Activated T-cell treated with anti-CD3 and anti-CD28 coated beads for 24 hours (primary cell): ENCODE data around the gene ADCY2.

ENCODE experiments used
- DNase-seq: peaks from one replicate; pipeline ENCODE4 v3.0.0-alpha.2; 2020; ENCODE audit warnings: low read depth

The ADCY2 gene

DNA sequence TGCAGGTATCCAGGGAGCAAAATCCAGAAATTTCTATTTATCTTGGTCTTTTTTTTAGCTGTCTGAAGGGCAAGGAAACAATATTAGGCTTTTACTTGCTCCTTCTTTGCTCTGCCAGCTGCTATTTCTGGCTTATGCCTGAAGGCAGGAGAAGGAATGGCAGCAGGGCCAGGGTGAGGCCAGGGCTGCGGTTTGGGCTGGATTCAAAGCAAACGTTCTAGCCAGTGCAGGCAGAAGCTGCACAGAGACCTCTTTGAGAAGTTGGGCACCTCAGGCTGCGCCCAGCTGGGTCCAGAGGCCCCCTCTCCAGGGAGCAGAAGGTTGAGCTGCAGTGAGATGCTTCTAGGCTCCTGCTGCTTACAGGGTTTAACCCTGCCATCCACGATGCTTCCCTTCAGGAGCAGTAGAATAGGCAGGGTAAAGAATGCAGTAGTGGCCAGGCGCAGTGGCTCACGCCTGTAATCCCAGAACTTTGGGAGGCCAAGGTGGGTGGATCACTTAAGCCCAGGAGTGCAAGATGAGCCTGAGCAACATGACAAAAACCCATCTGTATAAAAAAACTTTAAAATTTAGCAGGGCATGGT lies 201.2 kb downstream of the ADCY2 start:
- no peak for DNase-seq

DNA sequence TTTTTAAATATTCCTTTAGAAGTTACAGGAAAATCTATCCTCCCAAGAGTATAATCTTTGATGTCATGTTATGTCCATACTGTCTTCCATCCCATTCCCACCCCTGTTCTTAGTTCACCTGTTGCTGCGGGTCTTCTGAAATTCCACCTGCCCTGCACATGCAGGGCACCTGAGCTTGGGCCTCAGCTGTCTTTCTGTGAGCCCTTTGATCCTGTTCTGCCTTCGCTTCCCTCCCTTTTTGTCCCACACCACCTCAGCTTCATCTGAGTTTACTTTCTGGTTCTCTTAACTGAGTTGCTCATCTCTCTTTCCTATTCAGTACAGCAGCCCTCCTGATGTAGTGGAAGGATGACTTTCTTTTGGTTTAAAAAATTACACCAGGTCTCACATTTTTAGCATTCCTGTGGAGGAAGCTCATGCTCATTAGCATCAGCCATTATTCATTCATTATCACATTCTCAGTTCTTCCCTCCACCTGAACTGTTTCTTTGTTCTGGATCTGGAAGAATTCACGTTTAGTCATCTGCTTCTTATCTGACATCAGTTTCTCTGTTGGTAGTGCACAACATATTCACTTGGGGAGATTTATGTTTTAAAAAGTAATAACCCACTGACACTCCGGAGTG lies 211.0 kb downstream of the ADCY2 start:
- DNase-seq, result no peak

DNA sequence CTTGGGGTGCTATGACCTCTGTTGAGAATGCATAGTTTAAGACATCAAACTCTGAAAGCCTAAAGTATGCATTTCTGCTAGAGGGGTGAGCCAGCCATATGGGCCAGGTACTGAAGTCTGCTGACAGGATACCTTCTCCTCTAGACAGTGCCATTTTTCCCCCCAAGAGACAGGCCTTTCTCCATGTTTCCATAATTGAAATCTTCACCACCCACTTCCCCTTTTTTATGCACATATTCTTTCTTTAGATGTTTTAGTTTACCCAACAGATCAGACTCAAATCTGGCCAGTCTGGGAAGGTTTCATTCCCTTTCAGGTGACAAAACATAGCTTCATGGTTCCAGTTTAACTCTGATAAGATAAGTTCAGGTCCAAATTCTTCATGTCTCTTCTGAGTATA lies 212.8 kb downstream of the ADCY2 start:
- DNase-seq, result no peak

DNA sequence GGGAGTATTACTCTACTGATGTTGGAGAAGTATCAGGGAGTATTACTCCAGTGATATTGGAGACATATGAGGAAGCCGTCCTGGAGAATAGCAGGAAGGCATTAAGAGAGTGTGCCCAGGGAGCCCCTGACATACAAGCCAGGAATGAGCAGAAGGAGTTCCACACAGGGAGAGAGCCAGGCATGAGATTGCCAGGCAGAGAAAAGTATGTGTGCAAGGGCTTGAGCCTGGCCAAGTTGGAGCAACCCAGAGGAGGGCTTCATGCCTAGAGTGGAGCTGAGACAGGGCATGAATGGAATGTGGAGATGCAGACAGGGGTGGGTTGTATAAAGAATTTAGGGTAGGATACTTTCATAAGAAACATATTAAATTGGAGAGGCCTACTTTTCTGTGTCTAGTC lies 213.8 kb downstream of the ADCY2 start:
- DNase-seq, result no peak

DNA sequence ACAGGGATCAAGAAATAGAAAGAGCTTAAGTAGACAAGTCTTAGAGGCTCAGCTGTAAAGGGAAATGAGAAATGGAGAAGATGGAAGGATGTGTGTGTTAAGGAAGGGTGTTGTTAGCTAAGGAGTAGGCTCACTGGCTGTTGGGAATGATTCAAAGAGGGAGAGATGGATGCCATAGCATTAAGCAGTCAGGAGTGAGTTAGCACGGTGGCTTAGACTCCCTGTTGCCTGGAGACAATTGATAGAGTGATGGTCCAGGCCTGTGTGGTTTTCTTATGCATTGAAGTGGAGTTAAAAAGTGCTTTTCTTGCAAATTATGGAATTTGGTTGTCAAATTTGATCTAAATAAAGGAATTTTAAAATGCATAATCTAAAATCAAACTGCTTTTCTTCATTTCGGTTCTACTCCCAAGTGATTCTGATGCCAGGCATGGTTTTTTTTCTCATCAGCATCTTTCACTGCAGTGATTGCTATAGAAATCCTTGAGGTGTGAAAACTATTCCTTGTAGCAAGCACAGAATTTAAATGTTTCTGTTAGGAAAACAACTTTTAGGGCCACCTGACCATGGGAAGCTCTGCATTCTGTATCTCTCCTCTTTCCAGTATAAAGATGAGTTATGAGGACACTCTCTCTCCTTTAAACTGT lies 214.7 kb downstream of the ADCY2 start:
- no peak for DNase-seq

DNA sequence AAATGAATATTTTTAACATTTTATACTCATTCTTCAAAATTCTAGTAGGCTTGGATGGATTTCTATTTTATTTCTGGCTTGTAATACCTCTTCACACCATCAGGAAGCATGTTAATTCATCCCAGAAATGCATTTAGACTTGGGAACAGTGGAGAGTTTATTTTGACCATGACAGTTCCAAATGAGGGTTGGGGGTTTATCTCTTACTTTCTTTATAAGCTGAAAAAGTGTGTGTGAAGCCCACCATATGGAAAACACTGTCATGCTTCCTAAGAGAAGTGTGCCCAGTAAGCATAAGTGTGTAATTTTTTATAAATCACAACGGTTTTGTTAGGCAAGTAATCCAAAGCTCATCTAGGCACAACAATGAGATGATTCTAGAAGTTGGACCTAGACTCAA lies 215.6 kb downstream of the ADCY2 start:
- no peak for DNase-seq

DNA sequence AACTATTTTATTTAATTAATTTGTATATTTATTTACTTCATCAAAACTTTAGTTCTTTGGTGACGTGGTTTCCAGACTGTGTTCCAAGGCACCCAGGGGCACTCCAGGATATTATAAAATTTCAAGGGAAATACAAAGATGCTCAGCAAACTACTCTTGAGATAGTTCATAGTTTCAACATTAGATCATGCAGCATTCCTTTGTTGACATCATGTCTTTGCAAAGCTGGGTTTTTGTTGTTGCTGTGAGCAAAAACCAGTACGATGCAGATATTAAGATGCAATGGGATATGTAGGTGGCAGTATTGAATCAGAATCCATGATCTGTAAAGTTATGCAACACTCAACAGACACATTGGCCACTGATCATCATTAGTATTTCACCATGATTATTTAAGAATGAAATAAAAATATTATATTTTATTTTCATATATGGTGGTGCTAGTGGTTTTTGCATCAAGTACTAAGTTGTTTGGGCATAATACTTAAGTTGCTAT lies 219.7 kb downstream of the ADCY2 start:
- DNase-seq, result no peak

DNA sequence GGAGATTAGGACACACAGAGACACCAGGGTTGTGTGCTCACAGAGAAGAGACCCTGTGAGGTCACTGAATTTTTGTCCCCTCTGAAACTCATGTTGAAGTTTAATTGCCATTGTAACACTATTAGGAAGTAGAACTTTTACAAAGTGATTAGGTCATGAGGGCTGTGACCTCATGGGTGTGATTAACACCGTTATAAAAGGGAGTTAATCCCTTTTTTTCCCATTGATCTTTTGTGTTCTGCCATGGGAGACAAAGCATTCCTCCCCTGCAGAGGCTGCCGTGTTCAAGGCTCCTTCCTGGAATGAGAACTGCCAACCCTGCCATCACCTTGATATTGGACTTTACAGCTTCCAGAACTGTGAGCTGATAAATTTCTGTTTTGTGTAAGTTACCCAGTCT lies 221.0 kb downstream of the ADCY2 start:
- DNase-seq, result no peak

DNA sequence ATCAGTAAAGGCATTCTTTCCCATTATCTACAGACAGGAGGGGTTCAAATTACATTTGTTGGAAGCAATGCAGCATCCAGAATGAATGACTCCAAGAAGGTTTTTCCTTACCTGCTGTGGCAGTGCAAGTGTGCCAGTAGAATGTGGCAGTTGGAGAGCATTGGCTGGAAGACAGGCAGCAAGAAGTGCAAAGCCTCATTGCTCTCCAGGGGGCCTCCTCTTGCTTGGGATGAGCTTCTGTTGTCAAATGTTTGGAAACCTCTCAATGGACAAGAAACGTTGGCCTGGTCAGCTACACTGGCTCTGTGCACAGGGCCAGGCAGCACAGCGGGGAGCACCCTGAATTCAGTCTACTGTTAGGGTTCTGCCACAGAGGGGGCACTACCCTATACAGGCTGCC lies 226.6 kb downstream of the ADCY2 start:
- DNase-seq, result no peak

DNA sequence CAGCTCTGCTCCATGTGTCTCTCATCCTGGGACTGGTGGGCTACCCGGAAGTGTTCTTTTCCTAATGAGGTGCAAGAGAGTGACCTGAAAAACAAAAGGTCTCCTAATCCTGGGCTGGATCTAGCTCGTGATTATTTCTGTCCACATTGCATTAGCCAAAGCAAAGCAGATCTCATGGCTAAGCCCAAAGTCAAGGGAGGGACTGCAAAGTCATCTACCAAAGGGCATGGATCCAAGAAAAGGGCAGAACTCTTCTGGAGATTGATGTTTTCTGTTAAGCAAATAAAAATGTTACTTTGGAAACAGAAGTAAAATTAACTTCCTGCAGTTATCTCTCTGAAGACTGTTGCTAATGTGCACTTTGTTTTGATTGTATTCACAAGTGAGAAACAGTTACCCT lies 229.8 kb downstream of the ADCY2 start:
- DNase-seq, result no peak

DNA sequence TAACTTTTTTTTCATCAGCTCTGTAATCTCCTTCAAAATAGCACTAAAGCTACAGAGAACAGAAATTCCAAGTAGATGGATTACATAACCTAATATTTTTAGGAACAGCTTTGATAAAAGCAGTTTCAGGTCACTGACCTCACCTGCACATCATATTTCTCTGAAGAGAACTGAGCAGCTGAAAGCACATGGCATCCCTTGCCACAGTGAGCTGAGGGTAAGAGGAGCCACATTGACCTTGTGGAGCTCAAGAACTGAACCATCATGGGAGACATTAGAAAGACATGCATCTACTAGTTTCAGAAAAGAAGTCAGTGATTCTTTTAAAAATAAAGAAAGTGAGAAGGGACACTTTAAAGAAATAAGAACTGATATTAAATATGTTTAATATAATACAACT lies 232.3 kb downstream of the ADCY2 start:
- no peak for DNase-seq

DNA sequence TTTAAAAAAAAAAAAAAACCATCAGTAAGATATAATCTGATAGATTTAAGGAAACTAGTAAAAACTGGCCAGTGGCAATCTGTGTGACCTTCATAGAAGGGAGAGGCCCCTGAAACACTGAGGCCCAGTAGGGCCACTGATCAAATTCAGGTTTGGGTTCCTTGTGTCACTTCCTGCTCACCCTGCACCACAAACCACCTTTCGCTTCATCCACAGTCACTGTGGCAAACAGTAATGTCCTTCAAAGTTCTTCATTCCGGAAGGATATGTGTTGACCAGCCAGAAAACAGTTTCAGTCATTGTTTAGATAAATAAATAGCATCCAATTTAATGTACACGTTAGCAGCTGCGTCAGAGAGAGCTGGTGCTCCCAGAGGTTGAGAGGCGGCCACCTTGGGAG lies 232.9 kb downstream of the ADCY2 start:
- DNase-seq, result no peak

DNA sequence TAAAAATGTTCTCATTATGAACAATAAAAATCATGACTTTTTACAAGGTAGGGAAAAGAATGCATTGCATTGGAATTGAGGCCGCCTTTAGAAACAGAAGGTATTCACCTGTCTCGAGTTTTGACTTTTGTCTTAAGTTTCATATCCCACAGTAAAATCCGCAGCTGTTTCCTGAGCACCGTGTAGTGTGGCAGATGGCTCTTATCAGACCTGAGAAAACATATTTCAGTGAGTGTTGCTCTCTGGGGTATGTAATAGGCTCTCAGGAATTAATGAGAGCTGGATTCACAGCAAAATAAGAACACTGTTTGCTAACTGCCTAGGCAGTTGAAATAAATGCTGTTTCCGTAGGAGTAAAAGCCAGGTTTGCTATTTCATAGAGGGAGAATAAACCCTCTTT lies 233.6 kb downstream of the ADCY2 start:
- DNase-seq, result no peak

DNA sequence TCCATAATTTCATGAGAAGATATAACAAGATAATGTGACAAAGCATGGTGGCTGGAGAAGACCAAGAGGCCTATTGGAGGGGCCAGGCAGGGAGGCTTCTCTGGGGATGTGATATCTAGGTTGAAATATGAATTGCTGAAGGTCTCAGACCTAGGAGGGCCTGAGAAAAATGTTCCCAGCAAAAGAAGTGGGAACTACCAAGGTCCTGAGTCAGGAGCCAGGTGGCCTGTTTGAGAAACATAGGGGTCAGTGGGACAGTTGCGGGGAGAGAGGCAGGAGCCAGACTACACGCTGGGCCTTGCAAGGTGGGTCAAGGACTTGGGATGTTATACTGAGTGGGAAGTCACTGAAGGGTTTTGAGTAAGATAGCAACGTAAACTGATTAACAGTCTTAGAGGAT lies 238.9 kb downstream of the ADCY2 start:
- no peak for DNase-seq

DNA sequence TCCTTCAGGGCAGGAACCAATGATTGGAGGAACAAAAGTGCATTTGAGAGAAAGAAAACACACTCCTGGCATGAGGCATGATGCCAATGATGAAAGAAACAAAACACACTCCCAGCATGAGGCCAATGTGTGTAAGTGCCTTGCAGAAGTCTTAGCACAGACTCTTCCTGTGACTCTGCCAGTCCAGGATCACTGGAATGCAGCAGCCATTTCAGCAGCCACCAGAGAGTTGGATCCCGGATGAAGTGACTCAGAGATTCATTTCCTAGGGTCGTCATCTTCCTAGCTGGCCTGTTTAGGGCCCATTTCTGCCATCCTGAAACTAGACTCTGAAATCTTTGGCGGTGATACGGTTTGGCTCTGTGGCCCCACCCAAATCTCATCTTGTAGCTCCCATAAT lies 242.5 kb downstream of the ADCY2 start:
- DNase-seq, result no peak

DNA sequence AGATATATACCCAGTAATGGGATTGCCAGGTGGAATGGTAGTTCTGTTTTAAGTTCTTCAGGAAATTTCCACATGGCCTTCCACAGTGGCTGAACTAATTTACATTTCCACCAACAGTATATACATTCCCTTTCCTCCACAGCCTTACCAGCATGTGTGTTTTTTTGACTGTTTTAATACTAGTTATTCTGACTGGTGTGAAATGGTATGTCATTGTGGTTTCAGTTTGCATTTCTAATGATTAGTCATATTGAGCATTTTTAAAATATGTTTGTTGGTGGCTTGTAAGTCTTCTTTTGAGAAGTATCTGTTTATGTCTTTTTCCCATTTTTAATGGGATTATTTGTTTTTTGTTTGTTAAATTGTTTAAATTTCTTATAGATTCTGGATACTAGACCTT lies 246.1 kb downstream of the ADCY2 start:
- no peak for DNase-seq

DNA sequence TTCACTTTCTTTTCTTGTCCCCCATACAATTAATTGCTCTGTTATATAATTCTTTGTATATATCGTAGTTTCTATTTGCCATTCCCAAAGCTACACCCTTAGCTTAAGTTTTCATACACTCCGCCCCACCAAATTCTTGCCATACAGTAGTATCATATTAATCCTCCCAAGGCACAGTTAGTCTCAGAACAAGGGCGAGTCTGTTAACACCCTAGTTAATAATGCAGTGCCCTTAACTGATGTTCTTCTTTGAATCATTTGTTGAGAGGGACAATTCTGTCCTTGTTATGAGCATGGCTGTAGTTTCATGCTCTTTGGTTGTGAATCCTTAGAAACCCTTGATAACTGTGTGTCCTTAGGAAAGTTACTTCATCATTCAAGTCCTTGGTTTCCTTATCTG lies 248.8 kb downstream of the ADCY2 start:
- DNase-seq, result no peak

DNA sequence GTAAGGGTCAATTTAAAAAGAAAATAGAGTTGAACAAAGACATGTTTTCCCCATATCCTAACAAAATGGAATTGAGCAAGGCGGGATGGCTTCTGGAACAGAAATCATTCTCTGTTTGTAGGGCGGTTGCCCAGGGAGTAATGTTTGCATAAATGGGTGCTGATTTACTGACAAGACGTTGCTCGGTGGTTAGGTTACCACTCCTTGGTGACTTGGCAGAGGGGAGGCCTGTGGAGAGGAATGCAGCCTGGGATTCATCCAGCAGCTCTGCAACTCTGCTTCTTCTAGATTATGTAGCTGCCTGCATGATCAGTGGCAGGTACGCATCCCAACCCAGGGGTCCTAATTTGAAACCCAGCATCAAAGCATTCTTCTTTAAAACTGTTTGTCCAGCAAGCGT lies 254.8 kb downstream of the ADCY2 start:
- DNase-seq, result no peak

DNA sequence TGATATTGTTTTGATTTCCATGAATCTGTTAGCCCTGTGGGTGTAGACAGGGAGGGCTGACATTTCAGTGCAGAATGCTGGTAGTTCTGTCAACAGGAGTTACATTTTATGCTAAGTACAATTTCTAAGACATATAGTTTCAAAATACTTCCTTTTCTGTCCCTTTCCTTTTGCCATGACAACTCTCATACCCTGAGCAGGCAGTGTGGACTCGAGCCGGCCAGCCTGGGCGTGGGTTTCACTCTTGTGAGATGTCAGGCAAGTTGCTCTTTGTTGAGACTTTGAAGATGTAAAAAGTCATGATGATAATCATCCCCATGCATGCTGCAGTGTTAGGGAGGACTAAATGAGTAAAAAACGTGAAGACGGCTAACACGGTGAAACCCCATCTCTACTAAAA lies 257.1 kb downstream of the ADCY2 start:
- no peak for DNase-seq

DNA sequence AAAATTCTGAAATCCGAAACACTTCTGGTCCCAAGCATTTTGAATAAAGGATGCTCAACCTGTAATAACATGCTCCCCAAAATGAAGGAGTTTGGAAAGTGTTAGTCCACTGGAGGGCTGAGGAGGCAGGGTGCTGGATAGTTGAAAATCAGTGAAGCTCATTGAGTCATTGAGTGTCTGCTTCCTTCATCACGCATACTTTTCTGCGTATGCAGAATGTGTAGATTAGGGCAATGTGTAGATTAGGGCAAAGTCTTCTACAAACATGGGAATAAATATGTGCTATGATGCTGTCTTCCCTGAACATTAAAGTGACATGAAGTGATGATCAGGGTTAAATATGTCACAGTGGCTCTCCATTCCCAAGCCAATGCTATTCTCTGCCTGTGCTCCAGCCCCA lies 261.2 kb downstream of the ADCY2 start:
- DNase-seq, result no peak

DNA sequence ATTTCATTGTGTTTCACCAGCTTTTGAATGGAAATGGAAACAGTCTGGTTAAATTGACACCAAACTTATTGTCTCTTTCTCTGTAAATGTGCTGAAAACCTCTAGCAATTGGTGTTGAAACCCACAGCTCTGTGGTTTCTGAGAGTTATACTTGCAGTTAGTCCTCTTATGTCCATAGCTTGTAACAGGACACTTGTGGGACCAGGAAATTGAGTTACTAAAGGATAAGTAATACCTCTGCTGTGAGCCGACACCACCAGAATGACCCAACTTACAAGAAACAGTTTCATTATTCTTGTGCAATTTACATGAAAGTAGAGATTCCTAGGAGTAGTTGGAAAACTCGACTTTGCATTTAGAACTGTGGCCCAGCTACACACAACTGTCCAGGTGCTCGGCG lies 263.5 kb downstream of the ADCY2 start:
- DNase-seq, result no peak

DNA sequence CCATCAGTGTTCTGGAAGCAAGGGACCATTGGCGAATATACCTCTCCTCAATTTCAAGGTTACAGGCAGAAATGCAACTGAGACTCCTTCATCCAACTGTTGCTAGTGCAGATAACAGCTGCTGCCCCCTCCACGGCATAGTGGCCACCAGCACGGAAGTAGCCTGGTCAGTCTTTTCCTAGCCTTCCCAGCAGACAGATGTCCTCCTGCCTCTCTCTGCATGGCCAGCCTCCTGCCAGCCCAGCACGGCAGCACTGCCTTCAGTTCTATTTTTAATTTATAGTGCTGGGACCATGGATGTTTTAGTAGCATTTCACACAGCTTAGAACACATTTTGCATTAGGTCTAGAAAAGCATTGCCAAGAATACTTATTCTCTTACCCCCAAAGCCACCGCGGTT lies 266.4 kb downstream of the ADCY2 start:
- no peak for DNase-seq

DNA sequence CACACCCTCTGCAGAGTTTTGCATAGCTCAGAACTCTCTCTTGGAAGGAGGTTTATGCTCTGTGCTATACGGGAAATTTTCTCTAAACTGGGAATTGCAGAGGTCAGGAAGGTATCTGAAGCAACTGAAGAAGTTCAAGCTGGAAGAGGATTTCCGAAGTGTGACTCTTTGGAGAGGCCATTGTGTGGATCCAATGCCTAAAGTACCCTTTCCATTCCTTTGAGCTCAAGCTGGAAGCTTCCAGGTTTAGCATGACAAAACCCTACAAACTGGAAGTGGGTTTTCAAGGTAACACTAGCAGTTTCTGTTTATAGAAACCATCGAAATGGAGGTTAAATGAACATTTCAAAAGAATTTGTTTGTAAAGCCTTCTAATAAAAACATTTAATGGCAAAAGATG lies 267.9 kb downstream of the ADCY2 start:
- DNase-seq, result no peak

DNA sequence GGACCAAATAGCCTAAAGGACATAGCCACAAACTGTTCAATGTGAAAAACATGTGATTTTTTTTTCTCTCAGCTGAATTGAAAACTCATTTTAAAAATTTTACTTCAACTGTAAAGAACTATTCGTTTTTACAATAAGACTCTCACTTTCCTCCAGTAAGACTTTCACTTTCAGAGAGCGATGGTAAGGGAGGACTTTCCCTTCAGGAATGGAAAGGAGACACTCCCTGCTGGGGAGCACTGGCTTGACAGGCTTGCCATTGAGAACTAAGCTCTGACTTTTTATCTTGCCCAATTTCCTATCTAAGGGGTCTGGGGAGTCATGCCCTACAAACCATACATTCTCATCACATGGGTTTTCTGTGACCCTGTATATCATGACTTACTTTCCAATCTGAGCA lies 268.3 kb downstream of the ADCY2 start:
- no peak for DNase-seq
